ENCODE results near the gene RAD51B.

GRCh38 chr14:68589447-68590200, 770.0 kb downstream of the RAD51B start:
- TF ChIP-seq CTCF (IDR thresholded peaks at IDR 0.05) (no peak), POLR2A (IDR thresholded peaks at IDR 0.05) (no peak), POLR2AphosphoS5 (IDR thresholded peaks at IDR 0.05) (peak; percentile 93 to 96 (median 96))
